Islet of Langerhans (tissue), 1 donor: ENCODE results near the gene PURB.
"Not testable (repeated sequence)": the region's sequence is repeated elsewhere in the genome, so short reads cannot be mapped to it uniquely, and the experiment has no call there.

ENCODE experiments used
- FAIRE-seq: peaks from one replicate; lab custom pipeline; 2011; peaks lifted over from hg19 to GRCh38; lab: Jason Lieb, UNC

The PURB gene

DNA sequence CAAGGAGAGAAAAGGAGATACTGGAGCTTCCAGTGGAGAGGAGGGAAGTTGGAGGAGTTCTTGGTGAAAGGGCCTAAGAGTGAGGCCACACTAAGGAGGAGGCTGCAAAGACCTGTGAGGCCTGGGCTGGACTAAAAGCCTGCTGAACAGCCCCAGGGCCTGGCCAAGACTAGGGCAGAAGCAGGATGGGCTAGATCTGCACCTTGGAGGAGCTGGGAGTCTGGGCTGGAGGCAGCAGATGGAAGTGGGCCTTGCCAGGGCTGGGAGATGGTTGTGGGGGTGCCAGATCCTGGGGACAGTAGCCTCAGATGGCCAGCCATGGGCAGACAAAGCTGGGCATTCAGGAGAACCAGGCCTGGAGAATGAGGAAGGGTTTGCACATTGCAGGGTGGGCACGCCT is 6.5 kb upstream of the PURB start:
- no peak for FAIRE-seq

DNA sequence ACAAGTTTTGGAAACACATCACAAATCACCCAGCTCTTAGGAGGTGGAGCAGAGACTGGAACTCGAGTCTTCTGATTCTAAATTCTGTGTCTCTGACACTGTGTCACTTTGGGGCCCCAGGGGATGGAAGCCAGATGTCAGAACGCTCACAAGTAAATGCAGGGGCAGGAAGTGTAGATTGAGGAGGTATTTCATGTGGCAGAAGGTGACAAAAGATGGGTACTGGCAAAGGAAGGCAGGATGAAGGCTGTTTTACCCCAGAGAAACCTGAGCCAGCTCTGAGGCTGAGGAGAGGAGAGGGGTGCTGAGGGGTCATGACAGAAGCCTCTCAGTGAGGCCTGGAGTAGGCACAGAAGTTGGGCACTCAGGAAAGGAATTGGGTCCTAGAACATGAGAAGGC is 6.0 kb upstream of the PURB start:
- no peak for FAIRE-seq

- FAIRE-seq = no peak
These were observed 3.9 kb upstream of the PURB start for GRCh38 chr7:44889086-44889781.

DNA sequence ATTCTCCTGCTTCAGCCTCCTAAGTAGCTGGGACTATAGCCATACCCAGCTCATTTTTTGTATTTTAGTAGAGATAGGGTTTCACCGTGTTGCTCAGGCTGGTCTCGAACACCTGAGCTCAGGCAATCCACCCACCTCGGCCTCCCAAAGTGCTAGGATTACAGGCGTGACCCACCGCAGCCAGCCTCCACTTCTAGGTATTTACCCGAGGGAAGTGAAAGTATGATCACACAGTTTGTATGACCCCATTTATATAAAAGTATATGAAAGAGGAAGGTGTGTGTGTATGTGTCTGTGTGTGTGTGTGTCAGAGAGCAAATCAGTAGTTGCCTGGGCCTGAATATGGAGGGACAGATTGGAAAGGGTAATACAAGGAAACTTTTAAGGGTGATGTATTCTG is 2.0 kb upstream of the PURB start:
- no peak for FAIRE-seq

DNA sequence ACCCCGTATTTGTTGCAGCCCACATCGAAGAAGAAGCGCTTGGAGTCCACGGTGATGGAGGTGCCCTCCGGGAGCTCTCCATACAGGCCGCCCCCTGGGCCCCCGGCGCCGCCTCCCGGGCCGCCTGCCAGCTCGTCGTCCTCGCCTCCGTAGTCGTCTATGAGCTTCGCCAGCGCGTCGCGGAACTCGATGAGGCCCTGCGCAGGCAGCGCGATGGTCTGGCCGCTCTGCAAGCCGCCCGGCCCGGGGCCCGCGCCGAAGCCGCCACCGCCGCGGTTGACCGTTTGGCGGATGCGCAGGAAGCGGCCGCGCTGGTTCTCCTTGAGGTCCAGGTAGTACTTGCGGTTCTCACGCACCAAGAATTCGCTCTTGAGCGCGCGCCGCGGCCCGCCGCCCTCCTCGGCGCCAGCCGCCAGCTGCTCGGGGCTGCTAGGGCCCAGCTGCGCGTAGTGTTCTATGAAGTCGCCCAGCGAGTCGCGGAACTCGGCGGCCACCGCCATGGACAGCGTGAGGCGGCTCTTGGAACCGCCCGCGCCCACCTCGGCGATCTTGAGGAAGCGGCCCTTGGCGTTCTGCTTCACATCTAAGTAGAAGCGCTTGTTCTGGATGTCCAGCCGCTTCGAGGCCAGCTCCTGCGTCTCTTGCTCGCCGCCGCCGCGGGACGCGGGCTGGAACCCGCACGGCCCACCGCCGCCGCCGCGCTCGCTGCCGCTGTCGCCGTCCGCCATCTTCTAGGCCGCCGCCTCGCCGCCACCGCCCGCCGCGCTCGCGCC is 523 bp downstream of the PURB start:
- FAIRE-seq = no peak

- FAIRE-seq = no peak
These were observed 1.2 kb downstream of the PURB start for GRCh38 chr7:44883961-44884620.

GRCh38 chr7:44882899-44883298 is 2.4 kb downstream of the PURB start:
- no peak for FAIRE-seq

DNA sequence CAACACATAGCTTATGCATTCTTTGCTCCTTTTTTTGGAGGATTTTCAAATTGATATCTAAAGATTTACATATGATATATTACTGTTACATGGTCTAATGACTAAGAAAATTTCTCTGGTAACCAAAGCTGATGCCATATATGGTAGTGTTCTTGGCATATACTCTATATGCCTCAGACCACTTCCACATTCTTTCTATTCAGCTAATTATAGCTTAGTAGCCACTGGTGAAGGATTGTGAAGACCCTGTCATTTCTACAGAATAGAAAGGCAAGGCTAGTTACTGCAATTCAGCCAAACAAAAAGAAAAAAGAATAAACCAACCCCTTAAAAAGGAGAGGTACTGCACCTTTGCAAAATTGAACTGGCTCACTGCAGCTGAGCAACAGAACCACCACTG is 3.7 kb downstream of the PURB start:
- FAIRE-seq = no peak

DNA sequence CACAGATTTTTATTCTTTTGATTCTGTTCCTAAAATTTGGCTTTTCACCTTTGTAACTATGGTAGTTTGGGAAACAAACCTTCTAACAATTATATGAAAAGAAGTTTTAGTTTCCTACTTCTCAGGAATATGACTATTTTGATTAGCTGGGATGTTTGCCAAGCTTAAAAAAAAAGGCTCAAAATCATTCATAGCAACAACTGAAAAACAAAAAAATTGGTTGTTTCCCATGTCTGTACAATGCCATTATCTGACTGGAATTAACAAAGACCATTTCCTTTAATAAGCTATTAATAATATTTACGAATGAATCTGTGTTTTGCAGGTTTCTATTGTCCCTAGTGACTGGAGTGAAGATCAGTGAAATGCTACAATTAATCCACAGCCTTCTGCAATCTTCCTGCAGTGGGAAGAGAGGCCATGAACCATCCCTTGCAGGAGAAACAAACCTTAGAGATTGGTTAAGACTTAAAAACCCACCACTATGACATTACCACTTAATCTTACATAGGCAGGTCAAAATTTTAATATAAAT is 4.2 kb downstream of the PURB start:
- FAIRE-seq = no peak

- no peak for FAIRE-seq
These were observed 4.9 kb downstream of the PURB start for GRCh38 chr7:44880317-44881018.

GRCh38 chr7:44876393-44876792 is 8.9 kb downstream of the PURB start:
- FAIRE-seq = no peak

- FAIRE-seq = no peak
These were observed 10.1 kb downstream of the PURB start for GRCh38 chr7:44875241-44875640.

GRCh38 chr7:44872787-44873186 is 12.5 kb downstream of the PURB start:
- FAIRE-seq = no peak

GRCh38 chr7:44871918-44872317 is 13.4 kb downstream of the PURB start:
- FAIRE-seq = not testable (repeated sequence)

- FAIRE-seq = not testable (repeated sequence)
These were observed 14.6 kb downstream of the PURB start for GRCh38 chr7:44870780-44871179.

GRCh38 chr7:44870336-44870735 is 15.0 kb downstream of the PURB start:
- not testable (repeated sequence) for FAIRE-seq

DNA sequence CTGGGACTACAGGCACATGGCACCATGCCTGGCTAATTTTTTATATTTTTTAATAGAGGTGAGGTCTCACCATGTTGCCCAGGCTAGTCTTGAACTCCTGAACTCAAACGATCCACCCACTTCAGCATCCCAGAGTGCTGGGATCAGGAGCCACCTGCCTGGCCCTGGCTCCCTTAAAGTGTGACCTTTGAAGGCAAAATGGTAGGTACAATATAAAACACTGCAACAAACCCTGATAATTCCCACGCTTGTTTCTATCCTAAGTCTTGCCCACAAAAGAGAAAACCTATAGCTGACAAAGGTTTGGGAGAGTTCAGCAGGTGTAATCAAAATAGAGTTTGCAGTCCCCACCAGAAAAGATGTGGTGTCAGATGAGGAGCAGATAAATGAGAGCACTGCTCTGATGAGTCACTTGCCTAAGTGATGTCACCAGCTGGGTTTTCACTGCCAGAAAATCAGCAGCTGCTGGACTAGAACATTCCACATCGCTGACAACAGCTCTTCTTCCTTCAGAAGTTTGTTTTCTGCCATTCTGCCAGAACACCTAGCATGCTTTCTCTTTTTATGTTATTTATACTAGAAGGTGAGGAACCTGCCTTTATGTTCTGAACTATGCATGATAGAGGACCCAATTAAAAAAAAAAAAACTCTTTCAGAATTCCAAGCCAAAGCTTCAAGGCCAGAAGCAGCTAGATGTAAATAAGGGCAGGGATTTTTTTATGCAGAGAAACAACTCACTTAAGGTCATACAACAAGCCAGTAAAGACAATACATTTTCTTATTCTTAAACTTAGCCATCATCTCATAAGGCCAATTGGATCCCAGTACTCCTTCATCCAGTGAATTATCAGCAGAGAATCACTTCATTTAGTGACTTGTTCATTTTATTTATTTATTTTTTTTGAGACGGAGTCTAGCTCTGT is 18.0 kb downstream of the PURB start:
- no peak for FAIRE-seq

DNA sequence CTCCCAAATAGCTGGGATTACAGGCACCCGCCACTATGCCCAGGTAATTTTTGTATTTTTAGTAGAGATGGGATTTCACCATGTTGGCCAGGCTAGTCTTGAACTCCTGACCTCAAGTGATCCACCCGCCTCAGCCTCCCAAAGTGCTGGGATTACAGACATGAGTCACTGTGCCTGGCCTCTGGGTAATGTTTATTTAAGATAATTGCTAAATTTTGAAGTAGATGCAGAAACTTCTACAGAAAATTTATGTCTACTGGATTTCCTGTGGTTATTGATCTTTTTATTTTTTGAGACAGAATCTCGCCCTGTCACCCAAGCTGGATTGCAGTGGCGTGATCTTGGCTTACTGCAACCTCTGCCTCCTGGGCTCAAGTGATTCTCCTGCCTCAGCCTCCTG is 23.4 kb downstream of the PURB start:
- FAIRE-seq = not testable (repeated sequence)

DNA sequence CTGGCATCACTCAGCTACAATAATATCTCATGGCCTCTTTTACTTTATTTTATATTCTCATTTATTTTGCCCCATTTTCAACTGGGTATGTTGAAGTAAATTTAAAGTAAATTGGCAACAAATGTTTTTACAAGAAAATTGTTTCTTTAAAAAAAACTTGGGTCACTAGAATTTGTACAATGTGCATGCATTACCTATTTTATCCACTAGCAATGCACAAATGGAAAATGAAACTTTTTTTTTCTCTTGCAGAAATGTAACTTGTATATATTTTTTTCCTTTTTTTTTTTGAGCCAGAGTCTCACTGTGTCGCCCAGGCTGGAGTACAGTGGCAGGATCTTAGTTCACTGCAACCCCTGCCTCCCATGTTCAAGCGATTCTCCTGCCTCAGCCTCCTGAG is 27.2 kb downstream of the PURB start:
- no peak for FAIRE-seq

DNA sequence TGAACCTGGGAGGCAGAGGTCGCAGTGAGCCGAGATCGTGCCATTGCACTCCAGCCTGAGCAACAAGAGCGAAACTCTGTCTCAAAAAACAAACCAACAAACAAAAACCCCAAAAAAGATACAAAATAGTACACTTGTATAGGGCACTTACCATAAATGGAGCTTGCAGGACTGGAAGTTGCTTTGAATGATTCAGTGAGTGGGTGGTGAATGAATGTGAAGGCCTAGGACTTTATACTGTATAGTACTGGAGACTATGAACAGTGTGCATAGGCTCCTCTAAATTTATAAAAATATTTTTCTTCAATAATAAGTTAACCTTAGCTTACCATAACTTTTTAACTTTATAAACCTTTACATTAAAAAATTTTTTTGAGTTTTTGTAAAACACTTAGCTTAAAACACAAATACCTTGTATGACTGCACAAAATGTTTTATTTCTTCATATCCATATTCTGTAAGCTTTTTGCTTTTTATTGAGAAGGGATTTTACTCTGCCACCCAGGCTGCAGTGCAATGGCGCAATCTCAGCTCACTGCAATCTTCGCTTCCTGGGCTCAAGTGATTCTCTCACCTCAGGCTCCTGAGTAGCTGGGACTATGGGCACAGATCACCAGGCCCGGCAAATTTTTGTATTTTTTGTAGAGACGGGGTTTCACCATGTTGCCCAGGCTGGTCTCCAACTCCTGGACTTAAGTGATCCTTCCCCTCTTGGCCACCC is 30.5 kb downstream of the PURB start:
- no peak for FAIRE-seq

DNA sequence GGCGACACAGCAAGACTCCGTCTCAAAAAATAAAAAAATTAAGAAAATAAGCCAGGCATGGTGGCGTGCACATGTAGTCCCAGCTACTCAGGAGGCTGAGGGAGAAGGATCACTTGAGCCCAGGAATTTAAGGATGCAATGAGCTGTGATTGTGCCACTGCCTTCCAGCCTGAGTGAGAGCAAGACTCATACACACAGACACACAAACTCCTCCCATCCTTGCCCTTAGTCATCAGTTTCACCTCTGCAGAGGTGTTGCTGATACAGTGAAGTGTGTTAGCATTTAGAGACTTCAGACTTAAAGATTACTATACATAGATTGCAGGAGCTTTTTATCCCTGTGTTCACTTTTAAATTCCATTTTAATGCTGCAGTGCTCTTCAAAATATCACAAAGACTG is 31.9 kb downstream of the PURB start:
- FAIRE-seq = no peak
